WTC11 (cell line): ENCODE measurements around the gene AXIN2. TPM values are rescaled to one million over a fixed set of nuclear protein-coding genes. Genes with fewer than 3 reads are reported as not detected.

Source experiments
- ATAC-seq: fragments of 200-7000 bp; cut with Tn5 transposase; 2 replicates; pipeline ENCODE4 v1.10.0; 2021; ENCODE audit warnings: mild to moderate bottlenecking, moderate library complexity
- CTCF ChIA-PET: fragments of 300-600 bp; sonication (Branson Sonifier 250); formaldehyde crosslinking; loops from one replicate; lab custom pipeline; 2021; ENCODE audit warnings: antibody characterized with exemption; lab: Charles Lee
- POLR2A ChIA-PET: fragments of 350-600 bp; sonication (Branson Sonifier 250); formaldehyde crosslinking; loops from one replicate; lab custom pipeline; 2021; ENCODE audit warnings: antibody characterized with exemption; lab: Charles Lee
- DNase-seq: peaks from one replicate; pipeline ENCODE4 v3.0.0; 2021; ENCODE audit warnings: low spot score
- H3K27ac Mint-ChIP-seq: 2 replicates; pipeline ENCODE4 v1.8.0; 2021; ENCODE audit warnings: mixed read lengths
- H3K27me3 Mint-ChIP-seq: 2 replicates; pipeline ENCODE4 v1.8.0; 2021; ENCODE audit warnings: low read depth, mild to moderate bottlenecking, moderate library complexity, mixed read lengths
- H3K36me3 Mint-ChIP-seq: 2 replicates; pipeline ENCODE4 v1.8.0; 2021; ENCODE audit warnings: mixed read lengths
- H3K4me1 Mint-ChIP-seq: 2 replicates; pipeline ENCODE4 v1.8.0; 2022; ENCODE audit warnings: mixed read lengths
- H3K4me3 Mint-ChIP-seq: 2 replicates; pipeline ENCODE4 v1.8.0; 2021; ENCODE audit warnings: mild to moderate bottlenecking, moderate library complexity, mixed read lengths
- H3K9me3 Mint-ChIP-seq: 2 replicates; pipeline ENCODE4 v1.8.0; 2021; ENCODE audit warnings: mixed read lengths
- AR ChIP-seq: fragments of 250-450 bp; sonication (Bioruptor Pico); IDR thresholded peaks from 2 replicates; pipeline ENCODE4 v1.9.0; 2021; ENCODE audit warnings: mild to moderate bottlenecking
- ESRRA ChIP-seq: sonication (generic); formaldehyde crosslinking; IDR thresholded peaks from 2 replicates; pipeline ENCODE4 v1.8.1; 2022; ENCODE audit warnings: mild to moderate bottlenecking, missing genetic modification reagents, borderline replicate concordance
- FOXJ3 ChIP-seq: sonication (generic); formaldehyde crosslinking; IDR thresholded peaks from 2 replicates; pipeline ENCODE4 v1.9.0; 2021; ENCODE audit warnings: missing genetic modification reagents, mild to moderate bottlenecking, borderline replicate concordance
- GRHL2 ChIP-seq: fragments of 250-450 bp; sonication (Bioruptor Pico); IDR thresholded peaks from 2 replicates; pipeline ENCODE4 v1.8.0; 2022; ENCODE audit warnings: mild to moderate bottlenecking, moderate library complexity; ENCODE audit not compliant: insufficient replicate concordance, severe bottlenecking
- GTF2I ChIP-seq: fragments of 250-450 bp; sonication (Bioruptor Pico); conservative IDR thresholded peaks from 2 replicates; pipeline ENCODE4 v1.4.0; 2021; ENCODE audit warnings: mild to moderate bottlenecking
- ZNF232 ChIP-seq: sonication (generic); formaldehyde crosslinking; IDR thresholded peaks from 2 replicates; pipeline ENCODE4 v1.8.0; 2022; ENCODE audit warnings: mild to moderate bottlenecking, missing genetic modification reagents
- ZNF281 ChIP-seq: sonication (generic); formaldehyde crosslinking; IDR thresholded peaks from 2 replicates; pipeline ENCODE4 v1.8.0; 2023; ENCODE audit warnings: mild to moderate bottlenecking, missing genetic modification reagents
- ZNF512 ChIP-seq: sonication (generic); formaldehyde crosslinking; IDR thresholded peaks from 2 replicates; pipeline ENCODE4 v1.8.1; 2022; ENCODE audit warnings: missing genetic modification reagents, borderline replicate concordance
- total RNA-seq: library from RNA; stranded (reverse); gene quantifications from 3 replicates; pipeline ENCODE4 v1.2.3, GENCODE V29; 2021
- TF ChIP-seq, protein P1 (sequence below): sonication (generic); formaldehyde crosslinking; IDR thresholded peaks from 2 replicates; pipeline ENCODE4 v1.8.1; 2023; ENCODE audit warnings: mild to moderate bottlenecking, moderate library complexity, missing genetic modification reagents
- TF ChIP-seq, protein P2 (sequence below): sonication (generic); formaldehyde crosslinking; IDR thresholded peaks from 2 replicates; pipeline ENCODE4 v1.8.1; 2022; ENCODE audit warnings: low read depth, missing genetic modification reagents, borderline replicate concordance

AXIN2 gene
- total RNA-seq, 1 experiment from 2014 or later: 35.0 TPM

GRCh38 chr17:65576939-65577338, 15.5 kb upstream of the AXIN2 start:
- Mint-ChIP-seq H3K36me3 (no peaks in the 10 kb centered on the region), H3K4me3 (no peak overlapping the region), H3K4me1 (peaks cover 33% of the 10 kb centered on the region), H3K27me3 (no peaks in the 10 kb centered on the region; the same call in 1 of the 2 replicates), H3K9me3 (no peaks in the 10 kb centered on the region), H3K27ac (no peak overlapping the region)
- TF ChIP-seq, protein P1, sequence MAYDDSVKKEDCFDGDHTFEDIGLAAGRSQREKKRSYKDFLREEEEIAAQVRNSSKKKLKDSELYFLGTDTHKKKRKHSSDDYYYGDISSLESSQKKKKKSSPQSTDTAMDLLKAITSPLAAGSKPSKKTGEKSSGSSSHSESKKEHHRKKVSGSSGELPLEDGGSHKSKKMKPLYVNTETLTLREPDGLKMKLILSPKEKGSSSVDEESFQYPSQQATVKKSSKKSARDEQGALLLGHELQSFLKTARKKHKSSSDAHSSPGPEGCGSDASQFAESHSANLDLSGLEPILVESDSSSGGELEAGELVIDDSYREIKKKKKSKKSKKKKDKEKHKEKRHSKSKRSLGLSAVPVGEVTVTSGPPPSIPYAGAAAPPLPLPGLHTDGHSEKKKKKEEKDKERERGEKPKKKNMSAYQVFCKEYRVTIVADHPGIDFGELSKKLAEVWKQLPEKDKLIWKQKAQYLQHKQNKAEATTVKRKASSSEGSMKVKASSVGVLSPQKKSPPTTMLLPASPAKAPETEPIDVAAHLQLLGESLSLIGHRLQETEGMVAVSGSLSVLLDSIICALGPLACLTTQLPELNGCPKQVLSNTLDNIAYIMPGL (CRISPR knock-in tag): no peak
- TF ChIP-seq ZNF232 (CRISPR knock-in tag) (no peak), ZNF281 (CRISPR knock-in tag) (no peak), ESRRA (CRISPR knock-in tag) (no peak), GRHL2 (CRISPR knock-in tag) (no peak), ZNF512 (CRISPR knock-in tag) (no peak)
- peak; percentile 7 for ATAC-seq
- ChIA-PET POLR2A (interaction anchor here (0.8 kb wide), 1 partner anchor 10 kb away, joined by 3 read pairs; no protein-coding TSS in a partner anchor), CTCF (interaction anchor here (1.0 kb wide), 1 partner anchor 10 kb away, joined by 4 read pairs; no protein-coding TSS in a partner anchor)
- DNase-seq: peak; percentile 50

DNA sequence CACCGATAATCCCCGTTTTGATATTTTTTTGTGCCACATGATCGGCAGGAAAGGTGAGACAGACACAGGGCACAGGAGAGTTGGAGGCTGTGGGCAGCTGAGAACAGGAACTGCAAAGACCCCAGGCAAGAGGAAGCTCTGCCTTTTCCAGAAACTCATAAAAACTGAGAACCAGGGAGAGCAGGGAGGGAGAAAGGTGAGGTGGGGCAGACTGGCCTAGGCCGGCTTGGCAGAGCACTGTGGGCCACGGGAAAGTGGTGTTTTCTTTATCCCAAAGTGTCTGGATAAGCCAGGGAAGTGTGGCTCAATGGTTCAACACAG, 11.8 kb upstream of the AXIN2 start:
- peak overlapping the region; percentile 62 for H3K4me3 Mint-ChIP-seq
- H3K36me3 Mint-ChIP-seq: no peaks in the 10 kb centered on the region
- H3K27ac Mint-ChIP-seq: peak overlapping the region; percentile 99
- peak; percentile 19 for ATAC-seq
- H3K27me3 Mint-ChIP-seq: peaks cover 11% of the 10 kb centered on the region; the same call in 1 of the 2 replicates
- H3K9me3 Mint-ChIP-seq: no peaks in the 10 kb centered on the region
- no peak for DNase-seq
- ChIA-PET CTCF (no interaction called here), POLR2A (interaction anchor here (0.7 to 1.6 kb wide), 2 partner anchors 14 to 422 kb away, joined by 3 to 7 read pairs; no protein-coding TSS in a partner anchor)
- TF ChIP-seq FOXJ3 (CRISPR knock-in tag) (0 out of 2 replicates have a peak, but pooled peaks have one; percentile 4), GTF2I (no peak), AR (CRISPR knock-in tag) (0 out of 2 replicates have a peak, but pooled peaks have one; percentile 20)
- TF ChIP-seq, protein P2, sequence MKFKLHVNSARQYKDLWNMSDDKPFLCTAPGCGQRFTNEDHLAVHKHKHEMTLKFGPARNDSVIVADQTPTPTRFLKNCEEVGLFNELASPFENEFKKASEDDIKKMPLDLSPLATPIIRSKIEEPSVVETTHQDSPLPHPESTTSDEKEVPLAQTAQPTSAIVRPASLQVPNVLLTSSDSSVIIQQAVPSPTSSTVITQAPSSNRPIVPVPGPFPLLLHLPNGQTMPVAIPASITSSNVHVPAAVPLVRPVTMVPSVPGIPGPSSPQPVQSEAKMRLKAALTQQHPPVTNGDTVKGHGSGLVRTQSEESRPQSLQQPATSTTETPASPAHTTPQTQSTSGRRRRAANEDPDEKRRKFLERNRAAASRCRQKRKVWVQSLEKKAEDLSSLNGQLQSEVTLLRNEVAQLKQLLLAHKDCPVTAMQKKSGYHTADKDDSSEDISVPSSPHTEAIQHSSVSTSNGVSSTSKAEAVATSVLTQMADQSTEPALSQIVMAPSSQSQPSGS (CRISPR knock-in tag): 0 out of 2 replicates have a peak, but pooled peaks have one; percentile 3
- H3K4me1 Mint-ChIP-seq: peaks cover 62% of the 10 kb centered on the region
